Muscle layer of colon (tissue), 2 donors: ENCODE data around the gene TMEM203.

Experiments
- H3K27ac ChIP-seq: one replicate; pipeline ENCODE4 v1.7.0; 2013; ENCODE audit warnings: low read depth, mild to moderate bottlenecking, low read length, moderate library complexity
- H3K27me3 ChIP-seq, 2 donors: one replicate each; pipeline ENCODE4 v1.7.0; 2013; ENCODE audit warnings: low read length in 2 of 2, mild to moderate bottlenecking in 2 of 2; ENCODE audit not compliant: insufficient read depth in 2 of 2, control insufficient read depth in 1 of 2
- H3K36me3 ChIP-seq: one replicate; pipeline ENCODE4 v1.7.0; 2013; ENCODE audit warnings: mild to moderate bottlenecking, low read length; ENCODE audit not compliant: insufficient read depth
- H3K4me1 ChIP-seq: one replicate; pipeline ENCODE4 v1.7.0; 2013; ENCODE audit warnings: mild to moderate bottlenecking, low read length; ENCODE audit not compliant: insufficient read depth
- H3K4me3 ChIP-seq, 2 donors: one replicate each; pipeline ENCODE4 v1.7.0; 2013; ENCODE audit warnings: low read length in 2 of 2, low read depth in 1 of 2, mild to moderate bottlenecking in 1 of 2, moderate library complexity in 1 of 2
- H3K9ac ChIP-seq: one replicate; pipeline ENCODE4 v1.7.0; 2013; ENCODE audit warnings: low read length
- H3K9me3 ChIP-seq: one replicate; pipeline ENCODE4 v1.7.0; 2013; ENCODE audit warnings: mild to moderate bottlenecking, low read length
- donor health status: abdominal sarcoma.
- donor health status: Adenocarcinoma of cecum.

The TMEM203 gene

DNA sequence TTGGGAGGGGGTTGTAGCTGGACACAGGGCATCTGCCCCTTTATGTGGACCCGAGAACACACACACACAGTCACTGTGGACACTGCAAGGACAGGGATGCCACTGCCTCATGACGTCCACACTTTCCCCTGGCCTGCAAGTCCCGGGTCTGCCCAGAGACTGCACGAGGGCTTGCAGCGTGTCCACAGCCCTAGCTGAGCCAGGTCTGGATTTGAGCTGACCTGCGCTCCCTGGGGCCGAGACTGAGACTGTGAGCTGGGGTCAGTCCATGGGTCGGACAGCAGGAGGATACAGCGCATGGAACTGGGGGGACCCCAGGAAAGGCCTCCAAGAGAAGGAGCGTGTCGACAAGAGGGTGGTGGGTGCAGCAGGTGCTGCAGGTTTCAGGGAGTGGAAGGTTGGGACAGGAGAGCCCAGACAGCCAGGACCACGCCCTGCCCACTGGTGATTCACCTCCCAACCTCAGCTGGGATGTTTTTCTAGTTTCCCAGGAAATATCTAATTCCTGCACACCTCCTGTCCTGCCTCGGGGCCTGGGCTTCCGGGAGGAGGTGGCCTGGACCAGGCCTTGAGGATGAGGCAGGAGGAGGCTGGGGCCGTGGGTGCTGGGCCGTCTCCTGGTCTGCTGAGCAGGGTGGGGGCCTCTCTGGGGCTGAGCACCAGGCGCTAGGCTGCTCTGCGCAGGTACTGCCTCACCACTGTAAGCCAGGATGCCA, 21.0 kb upstream of the TMEM203 start:
- H3K27me3 ChIP-seq = peaks cover 4 to 45% of the 10 kb centered on the region in 2 donors
- H3K9ac ChIP-seq = no peak overlapping the region
- H3K27ac ChIP-seq = no peak overlapping the region

GRCh38 chr9:137225699-137226331, 20.4 kb upstream of the TMEM203 start:
- Histone ChIP-seq H3K27me3 (peaks cover 3 to 38% of the 10 kb centered on the region in 2 donors), H3K36me3 (no peaks in the 10 kb centered on the region), H3K9me3 (no peaks in the 10 kb centered on the region), H3K27ac (no peak overlapping the region), H3K9ac (no peak overlapping the region), H3K4me1 (peaks cover 5% of the 10 kb centered on the region), H3K4me3 (no peak overlapping the region)

More for the DNA sequence above, 21.0 kb upstream of the TMEM203 start:
- no peaks in the 10 kb centered on the region for H3K9me3 ChIP-seq
- H3K4me3 ChIP-seq = no peak overlapping the region
- H3K36me3 ChIP-seq = no peaks in the 10 kb centered on the region
- peaks cover 5% of the 10 kb centered on the region for H3K4me1 ChIP-seq

DNA sequence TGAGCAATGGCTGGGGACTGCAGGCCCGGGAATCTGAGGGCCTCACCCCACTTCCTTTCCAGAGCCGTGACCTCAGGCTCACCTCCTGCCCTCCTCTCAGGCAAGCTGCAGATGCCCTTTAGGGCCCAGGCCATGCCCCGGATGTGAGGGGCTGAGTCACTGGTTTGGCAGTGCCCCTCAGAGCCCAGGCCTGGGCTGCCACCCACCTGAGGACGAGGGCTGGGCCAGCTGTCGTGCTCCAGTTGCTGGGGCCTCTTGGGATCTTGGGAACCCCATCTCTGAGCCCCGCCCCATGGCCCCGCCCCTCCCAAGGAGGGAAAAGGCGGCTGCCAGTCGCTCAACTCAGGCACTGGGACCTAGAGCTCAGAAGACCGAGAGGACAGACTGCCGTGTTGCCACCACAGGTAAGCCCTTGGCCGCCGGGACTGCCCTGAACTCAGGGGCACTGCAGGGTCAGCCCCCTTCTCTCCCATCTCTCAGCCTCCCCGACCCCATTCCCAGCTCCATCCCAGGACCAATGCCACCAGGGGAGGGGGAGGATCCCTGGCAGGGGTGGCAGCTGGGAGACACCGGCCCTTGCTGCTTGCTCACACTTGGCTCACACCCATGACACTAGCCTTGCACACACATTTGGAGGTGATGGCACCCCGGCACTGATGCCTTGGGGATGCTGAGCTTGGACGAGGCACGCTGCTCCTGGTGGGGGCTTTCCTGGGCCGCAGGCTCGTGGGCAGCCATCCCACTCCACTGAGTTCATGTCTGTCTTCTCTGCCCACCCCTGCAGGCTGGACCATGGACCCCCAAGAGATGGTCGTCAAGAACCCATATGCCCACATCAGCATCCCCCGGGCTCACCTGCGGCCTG, 19.6 kb upstream of the TMEM203 start, which contains the start of gene CYSRT1:
Gene CYSRT1 (plus strand): TSS at position 345 of the 865 bp plus-strand sequence. CDS start 448 bp downstream, at position 793.
- Histone ChIP-seq H3K4me1 (peaks cover 5% of the 10 kb centered on the region), H3K27ac (peak within 1 kb of the TSS; percentile 86), H3K9ac (peak within 1 kb of the TSS; percentile 78), H3K4me3 (peak within 1 kb of the TSS; percentile 73 to 84), H3K27me3 (peaks cover 0 to 31% of the 10 kb centered on the region in 2 donors), H3K9me3 (no peaks in the 10 kb centered on the region), H3K36me3 (no peaks in the 10 kb centered on the region)

GRCh38 chr9:137223078-137223970, 17.9 kb upstream of the TMEM203 start:
- Histone ChIP-seq H3K9me3 (no peaks in the 10 kb centered on the region), H3K27ac (peak overlapping the region; percentile 86), H3K9ac (peak overlapping the region; percentile 78), H3K36me3 (no peaks in the 10 kb centered on the region), H3K4me1 (peaks cover 5% of the 10 kb centered on the region), H3K4me3 (peak overlapping the region; percentile 73 to 84), H3K27me3 (peaks cover 0 to 14% of the 10 kb centered on the region in 2 donors)

DNA sequence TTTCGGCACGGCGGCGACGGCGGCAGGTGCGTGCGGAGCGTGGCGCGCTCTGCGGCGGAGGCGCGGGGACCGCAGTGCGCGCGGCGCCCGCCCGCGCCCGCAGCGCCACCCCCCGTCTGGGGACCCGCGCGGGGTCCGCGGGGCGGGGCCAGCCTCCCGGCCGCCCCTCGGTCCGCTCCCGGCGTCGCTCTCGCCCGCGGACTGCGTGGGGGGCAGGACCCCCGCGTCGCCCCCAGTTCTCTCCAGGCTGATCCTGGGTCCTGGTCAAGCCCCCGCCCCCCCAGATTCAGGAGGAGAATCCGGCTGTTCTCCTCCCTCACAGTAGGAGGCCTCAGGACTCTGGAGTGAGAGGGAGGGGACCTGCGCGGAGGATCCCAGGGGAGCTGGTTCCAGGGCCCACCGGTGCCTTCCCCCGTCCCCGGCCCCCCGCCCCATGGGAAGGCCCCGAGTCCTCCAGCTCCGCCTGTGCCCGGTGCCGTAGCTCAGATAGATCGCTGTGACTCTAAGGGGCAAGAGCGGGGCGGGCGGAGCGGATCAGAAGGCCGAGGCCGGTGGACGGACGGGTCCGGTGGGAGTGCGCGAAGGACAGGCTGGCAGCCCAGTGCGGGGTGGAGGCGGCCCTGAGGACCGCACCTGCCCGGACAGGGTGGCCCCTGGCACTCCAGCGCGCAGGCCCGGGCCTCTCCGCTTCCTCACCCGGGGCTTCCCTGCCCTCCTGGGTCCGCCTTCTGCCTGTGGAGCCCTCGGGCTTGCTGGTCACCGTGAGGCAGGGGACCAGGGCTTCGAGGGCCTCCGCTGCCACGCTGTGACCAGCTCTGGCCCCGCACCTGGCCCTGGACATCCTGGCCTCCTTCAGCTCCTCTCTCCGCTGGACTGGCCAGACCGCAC, 17.0 kb upstream of the TMEM203 start, which contains the start of gene RNF208:
Gene RNF208 (minus strand): TSS at position 51 of the 888 bp plus-strand sequence. CDS start 1,028 bp downstream, outside the sequence.
- peaks cover 0 to 8% of the 10 kb centered on the region in 2 donors for H3K27me3 ChIP-seq
- peak within 1 kb of the TSS; percentile 71 to 73 for H3K4me3 ChIP-seq
- H3K36me3 ChIP-seq = no peaks in the 10 kb centered on the region
- H3K9me3 ChIP-seq = no peaks in the 10 kb centered on the region
- peaks cover 5% of the 10 kb centered on the region for H3K4me1 ChIP-seq
- H3K9ac ChIP-seq = peak within 1 kb of the TSS; percentile 25
- H3K27ac ChIP-seq = peak within 1 kb of the TSS; percentile 75

- Histone ChIP-seq H3K27ac (no peak overlapping the region), H3K9me3 (no peaks in the 10 kb centered on the region), H3K27me3 (no peaks in the 10 kb centered on the region), H3K36me3 (no peaks in the 10 kb centered on the region), H3K4me1 (peaks cover 5% of the 10 kb centered on the region), H3K4me3 (peak overlapping the region in 1 of 2 donors; percentile 31), H3K9ac (no peak overlapping the region)
Observed at GRCh38 chr9:137221506-137222111, 16.2 kb upstream of the TMEM203 start.

- H3K27me3 ChIP-seq = no peaks in the 10 kb centered on the region
- peaks cover 5% of the 10 kb centered on the region for H3K4me1 ChIP-seq
- H3K9ac ChIP-seq = no peak overlapping the region
- H3K4me3 ChIP-seq = no peak overlapping the region
- H3K36me3 ChIP-seq = no peaks in the 10 kb centered on the region
- no peaks in the 10 kb centered on the region for H3K9me3 ChIP-seq
- H3K27ac ChIP-seq = no peak overlapping the region
Observed at GRCh38 chr9:137221095-137221505, 15.7 kb upstream of the TMEM203 start.

DNA sequence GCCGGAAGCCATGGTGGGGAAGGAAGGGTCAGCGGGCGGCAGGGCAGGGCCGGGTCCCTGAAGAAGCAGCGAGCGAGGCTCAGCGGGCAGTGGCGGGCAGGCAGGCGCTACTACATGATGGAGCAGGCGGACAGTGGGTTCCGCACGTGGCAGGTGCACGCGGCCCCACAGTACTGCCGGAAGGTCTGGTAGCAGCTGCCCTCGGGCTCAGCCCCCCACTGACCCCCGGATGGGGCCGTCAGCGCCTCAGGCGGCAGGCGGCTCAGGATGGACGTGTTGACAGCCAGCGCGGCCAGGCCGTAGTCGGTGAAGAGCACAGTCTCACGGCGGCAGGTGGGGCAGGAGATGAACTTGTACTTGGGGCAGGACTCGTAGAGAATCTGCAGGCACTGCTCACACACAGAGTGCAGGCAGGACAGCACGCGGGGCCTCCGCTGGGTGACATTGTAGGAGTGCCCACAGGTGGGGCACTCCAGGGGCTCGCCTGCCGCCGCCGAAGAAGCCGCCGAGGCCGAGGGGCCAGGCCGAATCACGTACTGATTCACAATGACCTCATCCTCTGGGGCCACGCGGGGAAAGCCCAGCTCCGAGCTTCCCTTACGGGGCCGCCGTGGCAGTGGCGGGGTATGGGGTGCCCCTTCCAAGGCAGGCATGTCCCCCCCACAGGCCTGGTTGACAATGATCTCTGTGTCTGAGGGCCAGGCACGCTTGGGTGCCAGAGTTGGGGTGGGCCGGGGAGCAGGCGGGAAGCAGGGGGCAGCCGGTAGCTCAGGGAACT, 15.1 kb upstream of the TMEM203 start:
- no peak overlapping the region for H3K27ac ChIP-seq
- no peak overlapping the region for H3K9ac ChIP-seq
- H3K27me3 ChIP-seq = no peaks in the 10 kb centered on the region
- H3K36me3 ChIP-seq = no peaks in the 10 kb centered on the region
- peaks cover 5% of the 10 kb centered on the region for H3K4me1 ChIP-seq
- H3K4me3 ChIP-seq = no peak overlapping the region
- no peaks in the 10 kb centered on the region for H3K9me3 ChIP-seq

DNA sequence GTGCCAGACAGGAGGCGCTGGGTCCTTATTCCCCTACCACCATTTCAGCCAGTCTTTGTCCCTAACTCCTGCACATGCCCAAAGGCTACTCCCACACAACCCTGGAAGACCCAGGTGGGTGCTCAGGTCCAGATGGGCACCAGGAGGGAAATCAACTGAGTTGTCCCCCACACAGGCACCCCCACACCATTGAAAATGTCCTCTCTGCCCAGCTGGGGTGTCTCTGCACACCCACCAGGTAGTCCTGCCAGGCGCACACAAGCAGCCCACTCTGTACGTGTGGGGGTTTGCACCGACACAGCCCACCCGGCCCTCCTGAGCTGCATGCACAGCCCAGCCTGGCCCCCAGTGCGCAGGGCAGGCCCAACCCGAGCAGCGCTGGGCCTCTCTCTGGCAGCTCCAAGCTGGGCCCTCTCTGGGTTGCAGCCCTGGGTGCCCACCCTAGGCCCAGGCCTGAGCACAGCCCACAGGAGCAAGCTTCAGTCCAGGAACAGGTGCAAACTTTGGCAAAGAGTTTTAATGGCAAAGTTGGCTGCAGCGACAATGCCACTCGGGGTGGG, 14.4 kb upstream of the TMEM203 start:
- Histone ChIP-seq H3K9me3 (no peaks in the 10 kb centered on the region), H3K4me3 (no peak overlapping the region), H3K9ac (no peak overlapping the region), H3K27ac (no peak overlapping the region), H3K4me1 (peaks cover 5% of the 10 kb centered on the region), H3K27me3 (no peaks in the 10 kb centered on the region), H3K36me3 (no peaks in the 10 kb centered on the region)
